Karpas-422 (cell line): ENCODE data around the gene AK1. TPM values are rescaled to one million over a fixed set of nuclear protein-coding genes. Genes with fewer than 3 reads are reported as not detected.

Experiments
- DNase-seq: peaks from one replicate; pipeline ENCODE4 v3.0.0-alpha.2; 2015
- H2AFZ ChIP-seq: fragments of 200-600 bp; sonication (generic); 2 replicates; pipeline ENCODE4 v1.6.1; 2014; ENCODE audit warnings: antibody characterized with exemption, low read length, mixed read lengths
- H3K27ac ChIP-seq: fragments of 200-600 bp; sonication (generic); 2 replicates; pipeline ENCODE4 v1.5.1; 2014; ENCODE audit warnings: mild to moderate bottlenecking, low read length, moderate library complexity
- H3K27me3 ChIP-seq: fragments of 200-600 bp; sonication (generic); 2 replicates; pipeline ENCODE4 v1.6.1; 2014; ENCODE audit warnings: low read length, mixed read lengths
- H3K36me3 ChIP-seq: fragments of 200-600 bp; sonication (generic); 2 replicates; pipeline ENCODE4 v1.6.1; 2014; ENCODE audit warnings: low read length, mixed read lengths; ENCODE audit not compliant: insufficient read depth
- H3K4me1 ChIP-seq: fragments of 200-600 bp; sonication (generic); 2 replicates; pipeline ENCODE4 v1.6.1; 2014; ENCODE audit warnings: mild to moderate bottlenecking, low read length, mixed read lengths
- H3K4me2 ChIP-seq: fragments of 200-600 bp; sonication (generic); 2 replicates; pipeline ENCODE4 v1.6.1; 2014; ENCODE audit warnings: low read length, low read depth, mild to moderate bottlenecking; ENCODE audit not compliant: poor library complexity, severe bottlenecking
- H3K4me3 ChIP-seq: fragments of 200-600 bp; sonication (generic); 2 replicates; pipeline ENCODE4 v1.5.1; 2014; ENCODE audit warnings: mild to moderate bottlenecking, antibody characterized with exemption, low read length, mixed read lengths
- H3K79me2 ChIP-seq: fragments of 200-600 bp; sonication (generic); 2 replicates; pipeline ENCODE4 v1.6.1; 2014; ENCODE audit warnings: mild to moderate bottlenecking, low read length, mixed read lengths
- H3K9ac ChIP-seq: fragments of 200-600 bp; sonication (generic); 2 replicates; pipeline ENCODE4 v1.6.0; 2014; ENCODE audit warnings: low read length
- H3K9me2 ChIP-seq: fragments of 200-600 bp; sonication (generic), shearing (Covaris generic); replicated peaks from 2 replicates; pipeline ENCODE4 v1.6.0; 2014; ENCODE audit warnings: mild to moderate bottlenecking, low read length, moderate library complexity; ENCODE audit not compliant: insufficient read depth
- H3K9me3 ChIP-seq: fragments of 300-700, 200-600 bp; sonication (generic); 2 replicates; pipeline ENCODE4 v1.6.1; 2014; ENCODE audit warnings: low read length, mixed read lengths
- H4K20me1 ChIP-seq: fragments of 200-600 bp; sonication (generic); 2 replicates; pipeline ENCODE4 v1.6.1; 2014; ENCODE audit warnings: mild to moderate bottlenecking, antibody characterized with exemption, low read length, low read depth; ENCODE audit not compliant: insufficient read depth
- total RNA-seq: library from RNA; depleted of rRNA; stranded (reverse); fragments of >200 nt; shearing (Covaris generic); gene quantifications from 2 replicates; pipeline ENCODE4 v1.2.3, GENCODE V29; 2014; ENCODE audit warnings: low replicate concordance

Gene AK1
- total RNA-seq, 1 experiment from 2014 or later, result 1.0 TPM

GRCh38 chr9:127876026-127876763 lies 1.3 kb downstream of the AK1 start:
- H3K4me3 ChIP-seq, result no peak overlapping the region
- H3K4me2 ChIP-seq, result no peak overlapping the region
- no peaks in the 10 kb centered on the region for H3K79me2 ChIP-seq
- no peak overlapping the region for H2AFZ ChIP-seq
- 0 out of 2 replicates have a peak, but pooled peaks cover 2% of the 10 kb centered on the region for H3K4me1 ChIP-seq
- H3K36me3 ChIP-seq, result no peaks in the 10 kb centered on the region
- DNase-seq, result no peak
- H3K27me3 ChIP-seq, result no peaks in the 10 kb centered on the region
- no peaks in the 10 kb centered on the region for H3K9me3 ChIP-seq
- H3K9ac ChIP-seq, result no peak overlapping the region
- H4K20me1 ChIP-seq, result no peaks in the 10 kb centered on the region
- H3K27ac ChIP-seq, result no peak overlapping the region
- no peaks in the 10 kb centered on the region for H3K9me2 ChIP-seq

DNA sequence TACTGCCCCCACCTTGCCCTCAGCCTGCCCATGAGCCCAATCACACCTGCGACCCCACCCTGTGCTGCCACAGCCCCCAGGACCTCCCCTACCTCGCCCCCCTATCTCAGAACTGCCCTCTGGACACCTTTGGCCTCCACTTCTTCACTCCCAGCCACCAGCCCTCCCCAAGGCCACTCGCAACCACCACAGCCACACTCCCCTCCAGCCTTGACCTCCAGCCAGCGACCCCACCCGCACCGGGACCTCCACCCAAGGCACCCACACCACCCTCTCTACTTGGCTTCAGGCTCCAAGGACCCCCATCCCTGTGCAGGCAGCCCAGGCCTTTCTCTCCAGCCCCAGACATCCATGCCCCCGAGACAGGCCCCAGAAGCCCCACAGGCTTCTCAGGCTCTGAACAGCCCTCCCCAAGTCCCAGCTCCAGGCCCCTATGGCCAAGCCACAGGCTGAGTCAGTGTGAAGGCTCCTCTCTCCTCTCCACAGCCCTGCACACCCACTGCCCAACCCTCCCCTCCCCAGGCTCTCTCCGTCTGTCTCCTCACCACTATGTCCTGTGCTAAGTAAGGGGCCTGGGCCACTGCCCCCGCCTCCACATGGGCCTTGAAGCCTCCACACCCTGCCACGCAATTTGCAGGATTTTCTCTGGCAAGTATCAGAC lies 2.0 kb downstream of the AK1 start:
- Histone ChIP-seq H3K9ac (no peak overlapping the region), H3K36me3 (no peaks in the 10 kb centered on the region), H3K27ac (no peak overlapping the region), H3K9me3 (no peaks in the 10 kb centered on the region), H3K4me1 (0 out of 2 replicates have a peak, but pooled peaks cover 2% of the 10 kb centered on the region), H3K27me3 (no peaks in the 10 kb centered on the region), H3K79me2 (no peaks in the 10 kb centered on the region), H3K4me3 (no peak overlapping the region), H4K20me1 (no peaks in the 10 kb centered on the region), H3K4me2 (no peak overlapping the region), H2AFZ (no peak overlapping the region), H3K9me2 (no peaks in the 10 kb centered on the region)
- DNase-seq, result no peak

DNA sequence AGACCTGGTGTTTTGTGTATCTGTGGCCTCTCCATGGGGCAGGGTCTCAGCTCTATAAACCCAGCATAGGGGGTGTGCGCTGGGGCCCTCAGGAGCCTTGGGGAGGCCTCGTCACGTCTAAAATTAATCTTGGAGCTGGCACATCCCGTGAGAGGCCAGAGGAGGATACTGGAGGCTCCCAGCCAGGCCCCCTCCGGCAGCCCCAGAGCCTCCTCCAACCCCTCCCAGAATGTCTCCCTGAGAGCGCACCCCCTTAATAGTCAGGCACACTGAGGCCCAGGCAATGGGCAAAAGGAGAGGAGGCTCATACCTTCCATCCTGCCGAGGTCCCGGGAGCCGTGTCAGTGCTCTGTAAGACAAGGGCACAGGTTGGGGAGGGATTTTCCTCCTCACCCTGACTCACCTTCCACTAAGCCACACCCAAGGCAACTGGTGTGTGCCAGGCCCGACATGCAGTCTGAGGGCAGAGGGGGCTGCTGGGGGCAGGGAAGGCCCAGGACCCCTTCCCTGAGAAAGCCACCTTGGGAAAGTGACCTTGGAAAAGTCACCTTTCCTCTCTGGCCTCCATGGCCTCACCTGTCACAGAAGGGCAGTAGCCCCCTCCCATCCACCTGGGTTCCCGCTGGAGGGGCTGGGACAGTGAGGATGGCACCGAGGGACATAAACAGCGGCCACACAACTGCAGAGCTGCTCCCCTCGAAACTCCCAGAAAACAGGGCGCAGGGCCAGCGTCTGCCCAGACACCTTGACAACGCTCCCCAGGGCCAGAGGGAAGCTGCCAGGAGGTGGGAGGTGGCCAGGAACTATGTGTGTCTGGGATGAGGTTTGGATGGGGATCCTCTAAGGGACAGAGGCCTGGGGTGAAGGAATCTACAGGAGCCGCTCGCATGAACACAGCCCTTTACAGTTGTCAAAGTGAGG lies 2.9 kb downstream of the AK1 start:
- H3K79me2 ChIP-seq, result no peaks in the 10 kb centered on the region
- H2AFZ ChIP-seq, result no peak overlapping the region
- DNase-seq, result no peak
- no peak overlapping the region for H3K27ac ChIP-seq
- H3K27me3 ChIP-seq, result no peaks in the 10 kb centered on the region
- H3K9me3 ChIP-seq, result no peaks in the 10 kb centered on the region
- no peak overlapping the region for H3K4me2 ChIP-seq
- 0 out of 2 replicates have a peak, but pooled peaks cover 2% of the 10 kb centered on the region for H3K4me1 ChIP-seq
- H3K36me3 ChIP-seq, result no peaks in the 10 kb centered on the region
- H3K4me3 ChIP-seq, result no peak overlapping the region
- H4K20me1 ChIP-seq, result no peaks in the 10 kb centered on the region
- no peaks in the 10 kb centered on the region for H3K9me2 ChIP-seq
- H3K9ac ChIP-seq, result no peak overlapping the region

- no peaks in the 10 kb centered on the region for H3K79me2 ChIP-seq
- no peak overlapping the region for H3K27ac ChIP-seq
- H3K36me3 ChIP-seq, result no peaks in the 10 kb centered on the region
- DNase-seq, result no peak
- 0 out of 2 replicates have a peak, but pooled peaks cover under 1% of the 10 kb centered on the region for H3K4me1 ChIP-seq
- no peaks in the 10 kb centered on the region for H3K9me2 ChIP-seq
- no peaks in the 10 kb centered on the region for H3K9me3 ChIP-seq
- no peak overlapping the region for H3K4me3 ChIP-seq
- H3K4me2 ChIP-seq, result no peak overlapping the region
- no peak overlapping the region for H2AFZ ChIP-seq
- H3K27me3 ChIP-seq, result no peaks in the 10 kb centered on the region
- no peaks in the 10 kb centered on the region for H4K20me1 ChIP-seq
- no peak overlapping the region for H3K9ac ChIP-seq
Observed at GRCh38 chr9:127873886-127874285, 3.6 kb downstream of the AK1 start.

GRCh38 chr9:127873223-127873691 lies 4.2 kb downstream of the AK1 start:
- H4K20me1 ChIP-seq, result no peaks in the 10 kb centered on the region

DNA sequence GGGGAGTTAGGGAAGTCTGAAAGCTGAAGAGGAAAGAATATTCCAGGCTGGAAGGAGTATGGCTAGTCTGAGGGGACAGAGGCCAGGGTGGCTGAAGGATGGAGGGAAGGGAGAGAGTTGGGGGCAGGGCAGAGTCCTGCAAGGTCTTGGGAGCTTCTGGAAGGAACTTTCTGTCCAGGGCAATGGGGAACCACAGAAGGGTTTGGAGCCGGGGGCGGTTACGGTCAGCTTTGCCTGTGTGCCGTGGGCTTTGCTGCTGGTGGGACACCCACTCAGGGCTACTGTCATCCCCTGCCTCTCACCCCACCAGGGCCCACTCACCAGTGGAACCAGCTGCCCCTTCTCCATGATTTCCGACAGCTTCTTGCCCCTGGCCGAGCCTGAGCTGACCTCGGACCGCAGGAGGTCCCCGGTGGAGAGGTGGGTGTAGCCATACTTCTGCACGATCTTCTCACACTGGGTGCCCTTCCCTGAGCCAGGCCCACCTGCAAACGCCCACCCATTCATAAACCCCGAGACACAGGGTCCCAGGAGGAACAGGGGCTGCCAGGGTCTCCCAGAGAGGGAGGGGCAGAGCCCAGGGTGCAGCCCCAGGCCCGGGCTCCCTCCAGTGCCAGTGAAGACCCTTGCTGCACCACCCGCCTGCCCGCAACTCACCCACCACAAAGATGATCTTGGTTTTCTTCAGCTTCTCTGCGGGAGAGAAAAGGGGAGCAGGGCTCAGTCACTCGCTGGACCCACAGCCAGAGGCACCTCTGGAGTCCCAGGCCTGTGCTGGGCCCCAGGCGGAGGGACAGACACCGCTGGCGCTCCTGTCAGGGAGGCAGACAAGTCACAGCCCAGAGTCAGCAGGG lies 4.9 kb downstream of the AK1 start:
- Histone ChIP-seq H3K36me3 (no peaks in the 10 kb centered on the region), H2AFZ (no peak overlapping the region), H3K4me3 (no peak overlapping the region), H3K9me3 (no peaks in the 10 kb centered on the region), H3K79me2 (no peaks in the 10 kb centered on the region), H3K4me2 (no peak overlapping the region), H3K27ac (no peak overlapping the region), H4K20me1 (no peaks in the 10 kb centered on the region), H3K9me2 (no peaks in the 10 kb centered on the region), H3K9ac (no peak overlapping the region), H3K4me1 (no peaks in the 10 kb centered on the region), H3K27me3 (no peaks in the 10 kb centered on the region)
- no peak for DNase-seq

More at GRCh38 chr9:127873223-127873691, 4.2 kb downstream of the AK1 start:
- Histone ChIP-seq H3K27me3 (no peaks in the 10 kb centered on the region), H3K4me3 (no peak overlapping the region), H3K79me2 (no peaks in the 10 kb centered on the region), H3K4me1 (no peaks in the 10 kb centered on the region), H2AFZ (no peak overlapping the region), H3K9me2 (no peaks in the 10 kb centered on the region), H3K4me2 (no peak overlapping the region), H3K36me3 (no peaks in the 10 kb centered on the region), H3K9me3 (no peaks in the 10 kb centered on the region), H3K27ac (no peak overlapping the region), H3K9ac (no peak overlapping the region)
- no peak for DNase-seq

DNA sequence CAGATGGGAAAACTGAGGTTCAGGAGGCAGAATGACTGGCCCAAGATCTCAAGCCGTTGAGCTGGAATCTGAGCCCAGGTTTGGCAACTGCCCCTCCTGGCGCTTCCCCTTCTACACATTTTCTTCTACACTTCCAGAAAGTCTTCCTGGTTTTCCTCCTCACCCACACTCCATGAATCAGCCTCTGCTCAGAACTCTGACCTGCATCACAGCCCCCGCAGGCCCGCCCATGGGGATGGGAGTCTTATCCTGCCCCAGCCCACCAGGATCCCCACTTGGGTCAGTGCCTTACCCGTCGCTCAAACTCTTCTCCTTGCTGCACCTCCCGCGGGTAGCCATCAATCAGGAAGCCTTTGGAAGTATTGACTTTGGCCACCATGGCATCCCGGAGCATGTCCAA lies 5.9 kb downstream of the AK1 start:
- Histone ChIP-seq H3K4me3 (no peak overlapping the region), H3K27ac (no peak overlapping the region), H3K27me3 (no peaks in the 10 kb centered on the region), H3K9me3 (no peaks in the 10 kb centered on the region), H3K79me2 (no peaks in the 10 kb centered on the region), H3K9ac (no peak overlapping the region), H2AFZ (no peak overlapping the region), H3K4me1 (no peaks in the 10 kb centered on the region), H3K36me3 (no peaks in the 10 kb centered on the region), H3K4me2 (no peak overlapping the region), H4K20me1 (no peaks in the 10 kb centered on the region), H3K9me2 (no peaks in the 10 kb centered on the region)
- DNase-seq, result no peak
